Left ventricle myocardium inferior (tissue), 1 donor: ENCODE measurements around the gene PTBP2. TPM values are rescaled to one million over a fixed set of nuclear protein-coding genes. Genes with fewer than 3 reads are reported as not detected.
A peak's percentile ranks its signal among the peaks of the same experiment; 100 is the strongest.

ENCODE experiments used
- DNase-seq: peaks from one replicate; pipeline ENCODE4 v3.0.0-alpha.2; 2020
- H3K27ac ChIP-seq: fragments of 200-600 bp; replicated peaks from 2 replicates; pipeline ENCODE4 v1.8.0; 2021
- H3K27me3 ChIP-seq: fragments of 200-600 bp; 2 replicates; pipeline ENCODE4 v1.8.0; 2021; ENCODE audit warnings: low read depth
- H3K36me3 ChIP-seq: fragments of 200-600 bp; 2 replicates; pipeline ENCODE4 v1.8.0; 2021
- H3K4me1 ChIP-seq: fragments of 200-600 bp; 2 replicates; pipeline ENCODE4 v1.8.0; 2021
- H3K4me3 ChIP-seq: fragments of 200-600 bp; 2 replicates; pipeline ENCODE4 v1.8.0; 2021; ENCODE audit warnings: mild to moderate bottlenecking, moderate library complexity
- H3K9me3 ChIP-seq: fragments of 200-600 bp; replicated peaks from 2 replicates; pipeline ENCODE4 v1.8.0; 2021
- CTCF ChIP-seq: fragments of 200-600 bp; IDR thresholded peaks from 2 replicates; pipeline ENCODE4 v1.8.0; 2021; ENCODE audit warnings: antibody characterized with exemption, mild to moderate bottlenecking, borderline replicate concordance
- intact Hi-C: fragments of 100-400 bp; cut with micrococcal nuclease; formaldehyde crosslinking; loops from one replicate; pipeline ENCODE4 v1.11.0; 2022
- total RNA-seq: library from RNA; stranded (reverse); fragmentation: NEBNext Ultra II Directional; extraction: Animal tissue kit (Norgen Biotek cat#: 25700); gene quantifications from one replicate; pipeline ENCODE4 v1.2.1, GENCODE V29; 2021
- donor health status: DM: no; HTN: yes; CAD: no; lungs with severe emphysema.

PTBP2 gene
- total RNA-seq, 1 donor from 2014 or later = 10.3 TPM

GRCh38 chr1:96843601-96844000 lies 122.0 kb downstream of the PTBP2 start:
- intact Hi-C loops = no loop called here

GRCh38 chr1:96845464-96845863 lies 123.9 kb downstream of the PTBP2 start:
- no peak for DNase-seq
- intact Hi-C loops = no loop called here
- no peak overlapping the region for H3K4me3 ChIP-seq
- peak; percentile 74 for TF ChIP-seq CTCF
- H3K27ac ChIP-seq = no peak overlapping the region
- no peaks in the 10 kb centered on the region for H3K27me3 ChIP-seq
- H3K9me3 ChIP-seq = no peaks in the 10 kb centered on the region
- H3K36me3 ChIP-seq = no peaks in the 10 kb centered on the region
- H3K4me1 ChIP-seq = no peaks in the 10 kb centered on the region

More at GRCh38 chr1:96843601-96844000, 122.0 kb downstream of the PTBP2 start:
- no peak overlapping the region for H3K4me3 ChIP-seq
- no peak for DNase-seq
- H3K4me1 ChIP-seq = no peaks in the 10 kb centered on the region
- no peaks in the 10 kb centered on the region for H3K36me3 ChIP-seq
- no peaks in the 10 kb centered on the region for H3K9me3 ChIP-seq
- H3K27ac ChIP-seq = no peak overlapping the region
- TF ChIP-seq CTCF = no peak
- H3K27me3 ChIP-seq = no peaks in the 10 kb centered on the region

- Histone ChIP-seq H3K4me1 (no peaks in the 10 kb centered on the region), H3K4me3 (no peak overlapping the region), H3K27me3 (no peaks in the 10 kb centered on the region), H3K27ac (no peak overlapping the region), H3K9me3 (peaks cover 23% of the 10 kb centered on the region), H3K36me3 (no peaks in the 10 kb centered on the region)
- no peak for DNase-seq
- TF ChIP-seq CTCF = no peak
- intact Hi-C loops = no loop called here
These were observed 140.3 kb downstream of the PTBP2 start for GRCh38 chr1:96861836-96862235.

GRCh38 chr1:96863449-96863848 lies 141.9 kb downstream of the PTBP2 start:
- Histone ChIP-seq H3K27ac (no peak overlapping the region), H3K27me3 (no peaks in the 10 kb centered on the region), H3K9me3 (peaks cover 23% of the 10 kb centered on the region), H3K4me1 (no peaks in the 10 kb centered on the region), H3K4me3 (no peak overlapping the region), H3K36me3 (no peaks in the 10 kb centered on the region)
- no peak for TF ChIP-seq CTCF
- DNase-seq = peak; percentile 22
- intact Hi-C loops = no loop called here
